ENCODE measurements around the gene EFCAB6.

The EFCAB6 gene

DNA sequence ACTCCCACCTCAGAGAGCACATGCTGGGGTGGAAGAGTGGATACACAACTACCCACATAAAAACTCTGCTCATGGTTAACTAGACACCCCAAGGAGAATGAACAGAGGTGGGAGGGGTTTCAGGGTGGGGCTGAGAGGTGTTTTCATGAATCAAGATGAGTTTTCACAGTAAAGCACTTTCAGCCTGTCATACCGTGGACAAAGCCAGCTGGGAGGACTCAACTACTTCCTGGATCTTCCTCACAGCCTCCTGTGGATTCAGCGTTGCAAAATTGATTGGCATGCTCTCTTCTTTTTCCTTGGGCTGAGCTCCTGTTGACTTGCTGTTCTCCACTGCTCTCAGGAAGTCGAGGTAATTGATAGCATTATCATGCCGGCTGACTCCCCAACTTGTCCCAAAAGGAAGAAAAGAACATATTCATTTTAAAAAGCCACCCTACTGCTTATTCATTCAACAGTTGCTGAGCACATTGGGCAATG lies 231.8 kb downstream of the EFCAB6 start:
- no peak for DNase-seq (ENCODE audit: low read depth)

GRCh38 chr22:43574738-43575137 lies 237.4 kb downstream of the EFCAB6 start:
- DNase-seq (ENCODE audit: low read depth): no peak

- DNase-seq (ENCODE audit: low read depth): no peak
Observed at GRCh38 chr22:43572710-43573109, 239.4 kb downstream of the EFCAB6 start.

GRCh38 chr22:43571181-43571580 lies 240.9 kb downstream of the EFCAB6 start:
- no peak for DNase-seq (ENCODE audit: low read depth)

DNA sequence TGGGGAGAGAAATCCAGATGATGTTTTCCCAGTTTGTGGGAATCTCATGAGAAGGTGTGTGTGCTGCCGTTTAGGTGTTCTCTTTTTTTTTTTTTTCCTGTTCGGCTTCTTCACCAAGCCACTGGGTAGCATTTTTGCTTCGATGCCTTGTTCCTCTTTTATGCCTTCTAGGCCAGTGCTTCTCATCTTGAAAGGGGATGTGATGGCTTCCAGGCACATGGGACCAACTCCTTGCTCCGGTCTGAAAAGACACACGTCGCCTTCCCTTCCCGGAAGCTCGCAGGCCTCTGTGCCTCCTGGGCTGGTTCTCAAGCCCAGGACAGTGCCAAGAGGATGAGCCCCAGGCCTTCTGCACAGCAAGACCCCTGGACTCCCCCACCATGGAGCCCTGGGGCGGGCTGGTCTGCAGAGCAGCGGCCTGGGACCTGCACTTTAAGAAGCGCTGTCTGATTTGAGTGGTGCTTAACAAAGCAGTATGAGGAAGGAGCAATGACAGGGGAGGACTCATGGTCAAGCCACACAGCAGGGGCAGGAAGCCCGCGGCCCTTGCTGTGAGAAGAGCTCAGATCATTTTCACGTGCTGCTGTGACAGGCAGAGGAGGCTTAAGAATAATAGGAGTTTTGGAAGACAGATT lies 241.5 kb downstream of the EFCAB6 start:
- DNase-seq (ENCODE audit: low read depth): no peak

DNA sequence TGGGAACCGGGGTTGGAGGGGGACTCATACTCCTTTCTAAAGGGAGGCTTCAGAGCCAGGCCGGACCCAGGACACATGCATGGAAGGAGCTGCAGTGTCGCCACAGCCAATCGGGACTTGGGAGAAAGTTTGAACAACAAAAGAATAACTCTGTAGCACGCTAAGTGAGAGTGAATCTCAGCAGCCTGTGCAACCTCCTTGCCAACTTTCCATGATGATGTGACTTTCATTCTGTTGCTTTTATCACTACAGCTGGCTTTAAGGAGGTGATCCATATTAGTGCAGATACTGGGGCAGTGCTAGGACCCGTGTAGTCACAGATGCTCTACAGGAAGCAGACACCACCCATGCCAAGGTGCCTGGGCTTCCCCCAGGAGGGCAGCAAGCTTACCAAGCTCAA lies 243.0 kb downstream of the EFCAB6 start:
- no peak for DNase-seq (ENCODE audit: low read depth)

DNA sequence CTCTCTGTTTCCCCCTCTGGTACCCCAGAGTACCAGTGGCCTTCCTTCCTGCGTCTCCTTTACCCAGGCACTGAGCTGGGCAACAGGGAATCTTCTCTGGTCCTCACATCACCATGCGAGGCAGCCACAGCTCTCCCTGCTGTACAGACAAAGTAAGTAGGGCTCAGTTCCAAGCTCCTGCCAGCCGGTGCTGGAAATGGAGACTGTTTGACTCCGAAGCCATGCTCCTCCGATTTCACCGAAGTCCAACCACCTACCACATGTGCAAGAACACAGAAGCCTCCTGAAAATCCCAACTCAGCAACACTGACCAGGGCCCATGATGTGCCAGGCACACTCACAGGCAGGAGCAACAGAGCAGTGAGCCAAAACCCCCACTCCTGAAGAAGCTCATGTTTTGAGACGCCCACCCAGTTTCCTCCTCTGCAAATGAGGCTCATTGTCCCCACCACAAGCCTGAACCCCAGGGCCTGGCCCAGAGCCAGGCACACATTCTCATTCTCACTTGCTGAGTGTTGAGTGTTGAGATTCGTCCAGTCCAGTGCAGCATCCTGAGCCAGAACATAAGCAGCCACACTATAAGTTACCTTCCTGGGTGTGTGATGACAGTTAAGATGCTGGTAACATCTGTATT lies 244.3 kb downstream of the EFCAB6 start:
- no peak for DNase-seq (ENCODE audit: low read depth)

DNA sequence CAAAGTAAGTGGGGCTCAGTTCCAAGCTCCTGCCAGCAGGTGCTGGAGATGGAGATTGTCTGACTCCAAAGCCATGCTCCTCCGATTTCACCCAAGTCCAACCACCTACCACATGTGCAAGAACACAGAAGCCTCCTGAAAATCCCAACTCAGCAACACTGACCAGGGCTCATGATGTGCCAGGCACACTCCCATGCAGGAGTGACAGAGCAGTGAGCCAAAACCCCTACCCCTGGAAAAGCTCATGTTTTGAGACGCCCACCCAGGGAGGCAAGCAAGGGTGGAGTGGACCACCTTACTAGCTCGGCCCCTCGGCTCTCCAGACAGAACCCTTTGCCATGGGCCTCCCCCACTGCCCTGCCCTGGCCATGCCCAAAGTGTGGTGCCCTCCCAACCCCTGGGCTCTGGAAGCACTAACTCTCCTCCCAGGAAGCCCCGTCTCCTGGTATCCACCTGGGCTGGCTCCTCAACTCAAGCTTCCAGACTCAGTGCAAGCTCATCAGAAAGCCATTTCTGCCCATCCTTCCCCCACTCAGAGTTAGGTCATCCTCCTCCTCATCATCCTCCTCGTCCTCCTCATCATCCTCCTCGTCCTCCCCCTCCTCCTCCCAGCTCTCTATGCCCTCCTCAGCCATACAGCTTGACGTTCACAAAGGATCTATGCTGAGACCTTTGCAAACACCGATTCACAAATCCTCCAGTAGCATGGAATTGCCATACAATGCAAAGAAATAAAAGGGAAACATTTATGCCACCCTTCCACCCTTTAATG lies 245.4 kb downstream of the EFCAB6 start:
- no peak for DNase-seq (ENCODE audit: low read depth)

DNA sequence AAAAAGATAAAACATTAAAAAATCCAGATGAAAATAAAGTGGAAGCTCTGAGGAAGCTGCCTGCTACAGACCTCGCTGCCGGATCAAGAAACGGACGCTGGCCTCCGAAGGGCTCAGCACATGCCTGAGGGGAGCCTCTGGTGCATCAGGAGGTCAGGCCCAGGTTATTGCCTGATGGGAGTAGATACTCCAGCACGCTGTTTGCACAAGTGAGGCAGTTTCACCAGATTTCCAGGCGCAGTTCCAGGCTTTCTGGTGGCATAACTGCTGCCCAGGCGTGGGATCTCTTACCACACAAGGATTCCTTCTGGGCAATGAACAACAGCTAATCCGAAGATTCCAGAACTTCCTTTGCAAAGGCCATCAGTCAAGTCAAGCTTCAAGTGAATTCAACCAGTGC lies 246.1 kb downstream of the EFCAB6 start:
- no peak for DNase-seq (ENCODE audit: low read depth)

DNA sequence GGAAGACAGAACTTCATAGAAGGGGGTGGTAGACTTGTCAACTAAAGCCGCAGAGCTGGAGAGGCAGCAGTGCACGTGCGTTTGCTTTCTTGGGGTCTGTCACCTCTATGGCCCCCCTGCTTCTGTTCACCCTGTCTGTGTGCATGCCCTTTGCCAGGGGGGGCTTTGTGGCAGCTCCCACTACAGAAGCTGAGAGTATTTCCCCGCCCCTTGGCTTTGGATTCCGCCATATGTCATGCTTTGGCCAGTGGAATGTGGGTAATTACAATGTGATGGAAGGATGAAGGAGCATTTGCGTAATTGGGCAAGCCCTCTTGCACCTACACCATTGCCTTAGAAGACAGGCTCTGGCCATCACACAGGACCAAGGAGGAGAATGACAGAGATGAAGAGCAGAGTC lies 247.2 kb downstream of the EFCAB6 start:
- no peak for DNase-seq (ENCODE audit: low read depth)

GRCh38 chr22:43563571-43563970 lies 248.5 kb downstream of the EFCAB6 start:
- DNase-seq (ENCODE audit: low read depth): no peak

DNA sequence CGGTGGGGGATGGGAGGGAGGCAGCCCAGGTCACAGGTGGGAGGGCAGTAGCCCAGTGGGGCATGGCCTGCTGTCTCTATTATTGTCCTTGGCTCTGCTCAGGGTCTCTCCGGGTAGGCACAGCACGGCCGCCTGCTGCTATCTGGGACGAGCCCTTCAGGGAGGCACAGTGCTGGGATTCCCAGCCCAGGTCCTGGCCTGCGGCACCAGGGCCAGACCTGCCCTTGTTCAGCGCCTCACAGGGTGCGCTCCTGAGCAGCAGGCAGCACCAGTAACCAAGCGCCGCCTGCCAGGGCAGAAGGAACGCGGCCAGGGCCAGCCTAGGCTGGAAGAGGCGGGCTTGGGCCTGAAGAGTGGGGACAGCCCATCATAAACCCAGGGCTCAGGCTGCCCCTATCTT lies 249.3 kb downstream of the EFCAB6 start:
- DNase-seq (ENCODE audit: low read depth): no peak

- DNase-seq (ENCODE audit: low read depth): no peak
Observed at GRCh38 chr22:43561415-43562178, 250.5 kb downstream of the EFCAB6 start.

DNA sequence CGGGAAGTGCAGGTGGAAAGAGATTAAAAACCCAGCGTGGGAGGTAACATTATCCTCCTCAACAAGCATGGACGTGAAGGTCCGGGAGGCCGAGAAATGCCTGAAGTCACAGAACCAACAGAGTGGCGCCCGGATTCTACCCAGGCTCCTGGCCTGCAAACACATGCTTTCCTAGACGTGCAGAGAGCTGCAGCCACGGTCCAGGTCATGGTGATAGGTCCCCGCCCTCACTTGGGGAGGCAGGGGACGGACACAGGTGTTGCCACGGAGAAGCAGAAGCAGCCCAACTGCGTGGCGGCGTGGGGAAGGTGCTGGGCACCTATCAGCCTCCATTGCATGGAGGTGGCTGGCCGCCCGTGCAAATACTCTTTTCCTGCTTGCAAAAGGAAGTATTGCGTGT lies 251.5 kb downstream of the EFCAB6 start:
- no peak for DNase-seq (ENCODE audit: low read depth)

DNA sequence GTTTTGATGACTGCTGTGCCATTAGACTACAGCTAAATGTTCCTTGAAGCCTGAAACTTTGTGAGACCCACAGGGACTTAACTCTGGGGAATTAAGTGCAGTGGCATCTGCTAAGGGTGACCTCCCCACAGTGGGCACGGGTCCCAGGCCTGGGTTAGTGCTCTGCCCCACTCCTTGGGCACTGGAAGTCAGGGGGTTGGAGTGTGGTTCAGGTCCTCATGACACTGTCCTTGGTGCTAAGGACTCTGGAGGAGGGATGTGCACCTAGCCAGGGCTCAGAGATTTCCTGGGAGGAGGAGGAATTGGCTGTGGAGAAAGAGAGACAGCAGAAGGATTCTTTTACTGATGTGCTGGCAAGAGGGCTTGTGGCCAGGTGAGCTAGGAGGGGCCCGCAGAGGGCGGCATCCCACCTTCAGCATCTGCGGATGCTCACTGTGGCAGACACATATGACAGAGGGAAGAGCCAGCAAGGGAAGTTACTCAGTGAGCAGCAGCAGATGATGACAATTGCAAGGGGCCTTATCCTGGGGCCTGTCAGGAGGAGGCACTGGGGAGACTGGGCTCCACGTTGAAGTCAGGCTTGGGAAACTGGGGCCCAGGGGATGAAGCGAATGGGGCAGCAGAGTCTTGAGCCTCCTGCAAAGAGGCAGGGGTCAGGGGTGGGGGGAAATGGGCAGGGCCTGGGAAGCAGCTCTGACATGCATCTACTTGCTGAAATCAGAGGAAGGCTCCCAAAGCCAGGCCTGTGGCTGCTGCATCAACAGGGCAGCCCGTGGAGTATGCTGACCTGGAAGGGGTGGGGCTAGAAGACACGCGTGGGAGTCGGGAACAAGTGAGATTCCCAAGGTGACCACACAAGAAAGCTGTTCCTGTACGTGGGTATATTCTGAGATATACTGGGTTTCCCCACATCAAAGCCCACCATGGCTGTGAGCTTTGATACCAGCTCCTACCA lies 256.3 kb downstream of the EFCAB6 start:
- DNase-seq (ENCODE audit: low read depth): no peak

DNA sequence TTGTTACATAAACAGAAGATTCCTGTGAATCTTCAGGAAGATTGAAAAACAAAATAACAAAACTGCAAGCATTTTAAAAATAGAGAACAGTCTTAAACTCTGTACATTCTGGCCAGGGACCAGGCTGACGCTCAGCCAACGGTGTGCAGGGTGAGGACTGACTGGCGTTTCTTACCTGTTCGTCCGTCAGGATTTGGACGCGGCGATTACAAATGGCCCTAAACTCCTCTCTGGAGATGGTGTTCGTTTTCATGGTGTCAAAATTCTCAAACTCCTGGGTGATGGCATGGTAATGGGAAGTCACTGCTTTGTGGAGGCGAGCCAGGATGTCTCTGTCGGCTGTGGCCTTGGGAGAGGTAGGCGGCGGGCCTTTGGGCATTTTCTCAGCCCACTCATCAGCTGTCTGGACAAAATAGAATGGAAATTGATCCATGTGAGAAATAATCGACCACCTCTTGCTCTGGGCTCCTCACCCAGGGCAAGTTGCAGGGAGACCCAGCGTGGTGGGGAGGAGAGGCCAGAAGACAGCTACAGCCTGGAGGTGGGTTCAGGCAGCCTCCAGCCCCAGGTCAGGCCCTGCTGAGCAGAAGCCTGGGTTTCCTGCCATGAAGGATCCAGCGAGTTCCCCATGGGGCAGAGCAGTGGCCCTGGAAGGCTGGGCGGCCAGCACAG lies 257.3 kb downstream of the EFCAB6 start:
- no peak for DNase-seq (ENCODE audit: low read depth)

- no peak for DNase-seq (ENCODE audit: low read depth)
Observed at GRCh38 chr22:43554259-43554636, 257.9 kb downstream of the EFCAB6 start.

DNA sequence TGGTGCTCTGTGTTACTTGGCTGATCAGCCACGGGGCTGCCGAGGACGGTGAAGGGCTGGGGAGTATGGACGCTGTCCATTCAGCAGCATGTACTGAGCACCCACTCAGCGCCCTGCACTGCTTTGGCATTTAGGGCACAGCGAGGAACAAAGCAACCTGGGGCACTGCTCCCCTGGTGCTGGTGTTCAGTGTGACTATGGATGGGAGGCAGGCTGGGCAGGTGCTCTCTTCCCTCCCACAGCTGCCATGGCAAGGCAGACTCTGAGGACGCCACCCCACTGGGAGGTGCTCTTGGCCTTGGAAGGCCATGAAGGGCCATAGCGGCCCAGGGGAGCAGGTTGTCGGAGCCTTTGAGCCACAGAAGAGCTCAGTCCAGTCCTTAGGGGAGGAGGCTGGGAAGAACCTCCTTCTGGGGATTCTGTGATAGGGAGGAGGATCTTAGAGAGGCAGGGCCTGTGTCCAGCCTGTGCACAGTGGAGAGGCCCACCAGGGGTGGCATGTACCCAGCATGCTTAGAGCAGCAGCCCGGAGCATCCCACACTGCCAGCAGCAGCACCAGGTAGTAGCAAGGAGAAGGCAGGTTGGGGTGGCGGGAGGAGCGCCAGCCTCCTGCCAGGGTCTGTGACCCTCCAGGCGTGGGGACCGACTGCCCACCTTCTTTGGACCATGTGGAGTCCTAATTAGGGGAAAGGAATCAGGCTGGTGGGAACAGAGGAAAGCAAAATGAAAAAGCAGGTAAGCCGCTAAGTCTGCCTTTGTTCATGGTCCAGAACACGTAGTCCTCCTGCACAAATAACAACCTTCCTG lies 258.4 kb downstream of the EFCAB6 start:
- DNase-seq (ENCODE audit: low read depth): no peak

- DNase-seq (ENCODE audit: low read depth): no peak
Observed at GRCh38 chr22:43550672-43551071, 261.4 kb downstream of the EFCAB6 start.
